Measurements from ENCODE around the gene AASDHPPT.

The AASDHPPT gene

GRCh38 chr11:106059617-106060016 is 17.8 kb upstream of the AASDHPPT start:
- Histone ChIP-seq H3K4me1 (ENCODE audit: control insufficient read depth, insufficient read depth, low read length) (no peaks in the 10 kb centered on the region), H3K36me3 (ENCODE audit: control insufficient read depth, insufficient read depth, low read length) (no peaks in the 10 kb centered on the region), H3K9me3 (ENCODE audit: control insufficient read depth, low read length) (no peaks in the 10 kb centered on the region), H3K27ac (ENCODE audit: insufficient read depth, low read depth, low read length, poor library complexity, severe bottlenecking) (no peak overlapping the region), H3K4me3 (ENCODE audit: insufficient read depth, low read depth, low read length) (no peak overlapping the region), H3K27me3 (ENCODE audit: control insufficient read depth, insufficient read depth, low read length, poor library complexity, severe bottlenecking) (no peaks in the 10 kb centered on the region)
- WGBS, 2 experiments: 91% methylated on average over 1 of the region's 1 CpG; no CpG with 5 or more reads in 1 of the 2 experiments

- Histone ChIP-seq H3K4me1 (ENCODE audit: control insufficient read depth, insufficient read depth, low read length) (no peaks in the 10 kb centered on the region), H3K4me3 (ENCODE audit: insufficient read depth, low read depth, low read length) (no peak overlapping the region), H3K27ac (ENCODE audit: insufficient read depth, low read depth, low read length, poor library complexity, severe bottlenecking) (no peak overlapping the region), H3K36me3 (ENCODE audit: control insufficient read depth, insufficient read depth, low read length) (no peaks in the 10 kb centered on the region), H3K27me3 (ENCODE audit: control insufficient read depth, insufficient read depth, low read length, poor library complexity, severe bottlenecking) (no peaks in the 10 kb centered on the region), H3K9me3 (ENCODE audit: control insufficient read depth, low read length) (no peaks in the 10 kb centered on the region)
Measured at GRCh38 chr11:106061249-106061784, 16.1 kb upstream of the AASDHPPT start.

- WGBS, 2 experiments: 92 to 98% methylated on average over 1 of the region's 1 CpG
- no peak overlapping the region for H3K4me3 ChIP-seq (ENCODE audit: insufficient read depth, low read depth, low read length)
Measured at GRCh38 chr11:106061954-106062949, 15.2 kb upstream of the AASDHPPT start.

GRCh38 chr11:106063009-106063408 is 14.5 kb upstream of the AASDHPPT start:
- no peaks in the 10 kb centered on the region for H3K36me3 ChIP-seq (ENCODE audit: control insufficient read depth, insufficient read depth, low read length)
- no peak overlapping the region for H3K27ac ChIP-seq (ENCODE audit: insufficient read depth, low read depth, low read length, poor library complexity, severe bottlenecking)
- H3K4me3 ChIP-seq (ENCODE audit: insufficient read depth, low read depth, low read length): no peak overlapping the region
- H3K9me3 ChIP-seq (ENCODE audit: control insufficient read depth, low read length): no peaks in the 10 kb centered on the region
- no peaks in the 10 kb centered on the region for H3K4me1 ChIP-seq (ENCODE audit: control insufficient read depth, insufficient read depth, low read length)
- no peaks in the 10 kb centered on the region for H3K27me3 ChIP-seq (ENCODE audit: control insufficient read depth, insufficient read depth, low read length, poor library complexity, severe bottlenecking)

More at GRCh38 chr11:106061954-106062949, 15.2 kb upstream of the AASDHPPT start:
- no peaks in the 10 kb centered on the region for H3K4me1 ChIP-seq (ENCODE audit: control insufficient read depth, insufficient read depth, low read length)
- no peaks in the 10 kb centered on the region for H3K36me3 ChIP-seq (ENCODE audit: control insufficient read depth, insufficient read depth, low read length)
- no peaks in the 10 kb centered on the region for H3K27me3 ChIP-seq (ENCODE audit: control insufficient read depth, insufficient read depth, low read length, poor library complexity, severe bottlenecking)
- no peaks in the 10 kb centered on the region for H3K9me3 ChIP-seq (ENCODE audit: control insufficient read depth, low read length)
- H3K27ac ChIP-seq (ENCODE audit: insufficient read depth, low read depth, low read length, poor library complexity, severe bottlenecking): no peak overlapping the region

- H3K27ac ChIP-seq (ENCODE audit: insufficient read depth, low read depth, low read length, poor library complexity, severe bottlenecking): no peak overlapping the region
- H3K4me3 ChIP-seq (ENCODE audit: insufficient read depth, low read depth, low read length): no peak overlapping the region
- H3K9me3 ChIP-seq (ENCODE audit: control insufficient read depth, low read length): no peaks in the 10 kb centered on the region
- no peaks in the 10 kb centered on the region for H3K36me3 ChIP-seq (ENCODE audit: control insufficient read depth, insufficient read depth, low read length)
- H3K27me3 ChIP-seq (ENCODE audit: control insufficient read depth, insufficient read depth, low read length, poor library complexity, severe bottlenecking): no peaks in the 10 kb centered on the region
- 89 to 100% methylated on average over 2 to 3 of the region's 3 CpGs for WGBS, 2 experiments
- H3K4me1 ChIP-seq (ENCODE audit: control insufficient read depth, insufficient read depth, low read length): no peaks in the 10 kb centered on the region
Measured at GRCh38 chr11:106070606-106071005, 6.9 kb upstream of the AASDHPPT start.

- Histone ChIP-seq H3K27ac (ENCODE audit: insufficient read depth, low read depth, low read length, poor library complexity, severe bottlenecking) (no peak overlapping the region), H3K4me3 (ENCODE audit: insufficient read depth, low read depth, low read length) (no peak overlapping the region), H3K9me3 (ENCODE audit: control insufficient read depth, low read length) (no peaks in the 10 kb centered on the region), H3K4me1 (ENCODE audit: control insufficient read depth, insufficient read depth, low read length) (no peaks in the 10 kb centered on the region), H3K27me3 (ENCODE audit: control insufficient read depth, insufficient read depth, low read length, poor library complexity, severe bottlenecking) (no peaks in the 10 kb centered on the region), H3K36me3 (ENCODE audit: control insufficient read depth, insufficient read depth, low read length) (no peaks in the 10 kb centered on the region)
- no CpG with 5 or more reads among the region's 1 CpG for WGBS, 2 experiments
Measured at GRCh38 chr11:106072804-106073203, 4.7 kb upstream of the AASDHPPT start.

- Histone ChIP-seq H3K4me1 (ENCODE audit: control insufficient read depth, insufficient read depth, low read length) (peaks cover 9% of the 10 kb centered on the region), H3K27me3 (ENCODE audit: control insufficient read depth, insufficient read depth, low read length, poor library complexity, severe bottlenecking) (no peaks in the 10 kb centered on the region), H3K9me3 (ENCODE audit: control insufficient read depth, low read length) (no peaks in the 10 kb centered on the region), H3K4me3 (ENCODE audit: insufficient read depth, low read depth, low read length) (peak overlapping the region; percentile 86), H3K36me3 (ENCODE audit: control insufficient read depth, insufficient read depth, low read length) (peaks cover 10% of the 10 kb centered on the region), H3K27ac (ENCODE audit: insufficient read depth, low read depth, low read length, poor library complexity, severe bottlenecking) (peak overlapping the region; percentile 90)
- WGBS, 2 experiments: 18 to 19% methylated on average over 16 of the region's 19 CpGs
Measured at GRCh38 chr11:106076171-106076918, 1.1 kb upstream of the AASDHPPT start.

GRCh38 chr11:106076919-106077608 is 398 bp upstream of the AASDHPPT start, which contains the start of gene KBTBD3:
TSS of gene KBTBD3 (minus strand) at chr11:106077347. CDS start at chr11:106059097, 18,250 bp downstream.
- 0% methylated on average over 37 of the region's 37 CpGs for WGBS, 2 experiments
- peak within 1 kb of the TSS; percentile 93 for H3K27ac ChIP-seq (ENCODE audit: insufficient read depth, low read depth, low read length, poor library complexity, severe bottlenecking)
- no peaks in the 10 kb centered on the region for H3K27me3 ChIP-seq (ENCODE audit: control insufficient read depth, insufficient read depth, low read length, poor library complexity, severe bottlenecking)

GRCh38 chr11:106082096-106082495 is 4.6 kb downstream of the AASDHPPT start:
- H3K9me3 ChIP-seq (ENCODE audit: control insufficient read depth, low read length): no peaks in the 10 kb centered on the region
- H3K4me3 ChIP-seq (ENCODE audit: insufficient read depth, low read depth, low read length): no peak overlapping the region
- peaks cover 9% of the 10 kb centered on the region for H3K4me1 ChIP-seq (ENCODE audit: control insufficient read depth, insufficient read depth, low read length)
- peaks cover 18% of the 10 kb centered on the region for H3K36me3 ChIP-seq (ENCODE audit: control insufficient read depth, insufficient read depth, low read length)
- H3K27ac ChIP-seq (ENCODE audit: insufficient read depth, low read depth, low read length, poor library complexity, severe bottlenecking): no peak overlapping the region
- H3K27me3 ChIP-seq (ENCODE audit: control insufficient read depth, insufficient read depth, low read length, poor library complexity, severe bottlenecking): no peaks in the 10 kb centered on the region

More at GRCh38 chr11:106076919-106077608, 398 bp upstream of the AASDHPPT start, which contains the start of gene KBTBD3:
- Histone ChIP-seq H3K36me3 (ENCODE audit: control insufficient read depth, insufficient read depth, low read length) (peaks cover 10% of the 10 kb centered on the region), H3K4me3 (ENCODE audit: insufficient read depth, low read depth, low read length) (peak within 1 kb of the TSS; percentile 86), H3K4me1 (ENCODE audit: control insufficient read depth, insufficient read depth, low read length) (peaks cover 9% of the 10 kb centered on the region), H3K9me3 (ENCODE audit: control insufficient read depth, low read length) (no peaks in the 10 kb centered on the region)

Measured in ectodermal cell (in vitro differentiated cells).